Osteoblast (primary cell): Measurements from ENCODE around the gene AKAP13. TPM values are rescaled to one million over a fixed set of nuclear protein-coding genes. Genes with fewer than 3 reads are reported as not detected.

ENCODE experiments used
- DNase-seq: peaks from one replicate; pipeline ENCODE4 v3.0.0; 2011; ENCODE audit warnings: low spot score, mixed read lengths; ENCODE audit not compliant: insufficient read length; ENCODE audit errors: missing footprints
- H2AFZ ChIP-seq: 2 replicates; pipeline ENCODE4 v1.6.0; 2011; ENCODE audit warnings: mild to moderate bottlenecking, low read length
- H3K27ac ChIP-seq: 2 replicates; pipeline ENCODE4 v1.5.1; 2011; ENCODE audit warnings: mild to moderate bottlenecking, low read depth, low read length, moderate library complexity
- H3K27me3 ChIP-seq: 2 replicates; pipeline ENCODE4 v1.6.0; 2012; ENCODE audit warnings: mild to moderate bottlenecking, control low read depth, inconsistent platforms, low read length, moderate library complexity; ENCODE audit not compliant: insufficient read depth
- H3K36me3 ChIP-seq: 2 replicates; pipeline ENCODE4 v1.5.1; 2011; ENCODE audit warnings: mild to moderate bottlenecking, low read length, control low read depth, moderate library complexity; ENCODE audit not compliant: insufficient read depth
- H3K4me1 ChIP-seq: 2 replicates; pipeline ENCODE4 v1.5.1; 2011; ENCODE audit warnings: mild to moderate bottlenecking, low read length, control low read depth, moderate library complexity; ENCODE audit not compliant: insufficient read depth
- H3K4me2 ChIP-seq: 2 replicates; pipeline ENCODE4 v1.6.0; 2011; ENCODE audit warnings: mild to moderate bottlenecking, low read length; ENCODE audit not compliant: insufficient read depth
- H3K4me3 ChIP-seq: fragments of 200-600 bp; sonication (generic); 3 replicates; pipeline ENCODE4 v1.5.1; 2012; ENCODE audit warnings: mild to moderate bottlenecking, low read length, inconsistent platforms; ENCODE audit not compliant: insufficient read depth
- H3K79me2 ChIP-seq: 2 replicates; pipeline ENCODE4 v1.6.0; 2012; ENCODE audit warnings: mild to moderate bottlenecking, low read length, control low read depth, inconsistent platforms; ENCODE audit not compliant: insufficient read depth
- H3K9me3 ChIP-seq: 2 replicates; pipeline ENCODE4 v1.5.1; 2011; ENCODE audit warnings: low read depth, low read length, control low read depth
- H4K20me1 ChIP-seq: 2 replicates; pipeline ENCODE4 v1.6.0; 2012; ENCODE audit warnings: mild to moderate bottlenecking, low read length, control low read depth; ENCODE audit not compliant: insufficient read depth
- total RNA-seq: library from RNA; depleted of rRNA; stranded (reverse); fragments of >200 nt; gene quantifications from 2 replicates; pipeline ENCODE4 v1.2.3, GENCODE V29; 2012
- TF ChIP-seq, protein P1 (sequence below): IDR thresholded peaks from 2 replicates; pipeline ENCODE4 v1.5.1; 2011; ENCODE audit warnings: mild to moderate bottlenecking, low read depth, low read length, moderate library complexity; ENCODE audit errors: extremely low read depth

The AKAP13 gene
- total RNA-seq, 1 donor, result 77.1 TPM

DNA sequence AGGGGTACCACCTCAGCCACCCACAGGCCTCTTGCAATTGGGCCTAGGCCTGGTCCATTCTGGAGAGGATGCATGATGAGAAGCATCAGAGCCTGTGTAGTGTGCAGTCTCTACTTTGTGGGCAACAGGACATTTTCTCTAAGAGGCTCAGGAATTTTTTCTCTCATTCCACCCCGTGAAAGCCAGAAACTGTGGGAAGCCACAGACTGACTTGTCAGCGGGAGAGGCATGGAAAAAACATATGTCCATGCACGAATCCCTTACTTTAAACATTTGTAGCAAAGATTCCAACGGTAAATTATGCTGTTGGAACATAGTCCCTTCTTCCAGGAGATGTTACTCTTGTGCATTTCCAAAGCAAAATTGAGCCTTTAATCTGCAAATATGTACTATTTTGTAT is 217.8 kb downstream of the AKAP13 start:
- Histone ChIP-seq H4K20me1 (no peaks in the 10 kb centered on the region), H3K4me2 (no peak overlapping the region), H3K9me3 (no peaks in the 10 kb centered on the region), H3K36me3 (no peaks in the 10 kb centered on the region), H3K4me3 (no peak overlapping the region), H3K4me1 (no peaks in the 10 kb centered on the region), H3K79me2 (peaks cover 3% of the 10 kb centered on the region), H3K27ac (no peak overlapping the region), H2AFZ (no peak overlapping the region), H3K27me3 (no peaks in the 10 kb centered on the region)
- no peak for DNase-seq
- TF ChIP-seq, protein P1, sequence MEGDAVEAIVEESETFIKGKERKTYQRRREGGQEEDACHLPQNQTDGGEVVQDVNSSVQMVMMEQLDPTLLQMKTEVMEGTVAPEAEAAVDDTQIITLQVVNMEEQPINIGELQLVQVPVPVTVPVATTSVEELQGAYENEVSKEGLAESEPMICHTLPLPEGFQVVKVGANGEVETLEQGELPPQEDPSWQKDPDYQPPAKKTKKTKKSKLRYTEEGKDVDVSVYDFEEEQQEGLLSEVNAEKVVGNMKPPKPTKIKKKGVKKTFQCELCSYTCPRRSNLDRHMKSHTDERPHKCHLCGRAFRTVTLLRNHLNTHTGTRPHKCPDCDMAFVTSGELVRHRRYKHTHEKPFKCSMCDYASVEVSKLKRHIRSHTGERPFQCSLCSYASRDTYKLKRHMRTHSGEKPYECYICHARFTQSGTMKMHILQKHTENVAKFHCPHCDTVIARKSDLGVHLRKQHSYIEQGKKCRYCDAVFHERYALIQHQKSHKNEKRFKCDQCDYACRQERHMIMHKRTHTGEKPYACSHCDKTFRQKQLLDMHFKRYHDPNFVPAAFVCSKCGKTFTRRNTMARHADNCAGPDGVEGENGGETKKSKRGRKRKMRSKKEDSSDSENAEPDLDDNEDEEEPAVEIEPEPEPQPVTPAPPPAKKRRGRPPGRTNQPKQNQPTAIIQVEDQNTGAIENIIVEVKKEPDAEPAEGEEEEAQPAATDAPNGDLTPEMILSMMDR, result no peak

DNA sequence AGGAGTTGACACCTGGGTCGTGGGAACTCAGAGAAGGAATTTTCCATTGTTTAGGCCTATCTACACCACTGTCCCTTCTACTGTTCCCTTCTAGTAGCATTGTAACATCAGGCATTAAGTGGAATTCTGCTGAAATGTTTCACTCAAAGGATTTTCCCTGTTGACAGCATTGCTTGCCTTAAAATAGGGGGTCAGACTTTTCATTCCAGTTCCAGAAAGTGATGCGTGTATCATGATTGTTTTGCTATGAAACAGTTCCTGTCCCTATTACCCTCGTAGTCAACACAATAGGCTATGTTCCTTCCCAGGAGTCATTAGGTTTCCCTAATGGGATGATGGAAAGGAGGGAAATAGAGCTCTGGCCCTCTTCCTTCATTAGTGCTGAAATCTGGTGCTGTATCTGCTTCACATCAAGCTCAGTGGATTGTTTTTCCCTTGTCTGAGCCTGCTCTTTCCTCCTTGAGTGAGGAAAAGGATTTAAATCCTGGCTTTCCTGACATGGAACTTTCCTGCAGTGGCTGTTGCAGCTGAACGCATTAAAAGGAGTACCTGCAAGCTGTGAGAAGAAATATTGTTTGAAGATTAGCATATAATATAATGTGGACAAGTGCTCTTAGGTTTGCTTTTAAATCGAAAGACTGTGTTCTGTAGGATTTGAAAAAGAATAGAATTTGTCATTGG is 218.5 kb downstream of the AKAP13 start:
- Histone ChIP-seq H3K9me3 (no peaks in the 10 kb centered on the region), H3K27me3 (no peaks in the 10 kb centered on the region), H3K79me2 (peaks cover 3% of the 10 kb centered on the region), H3K4me1 (no peaks in the 10 kb centered on the region), H2AFZ (no peak overlapping the region), H3K27ac (no peak overlapping the region), H3K4me2 (no peak overlapping the region), H3K36me3 (no peaks in the 10 kb centered on the region), H3K4me3 (no peak overlapping the region), H4K20me1 (no peaks in the 10 kb centered on the region)
- DNase-seq, result no peak
- TF ChIP-seq, protein P1, result no peak

DNA sequence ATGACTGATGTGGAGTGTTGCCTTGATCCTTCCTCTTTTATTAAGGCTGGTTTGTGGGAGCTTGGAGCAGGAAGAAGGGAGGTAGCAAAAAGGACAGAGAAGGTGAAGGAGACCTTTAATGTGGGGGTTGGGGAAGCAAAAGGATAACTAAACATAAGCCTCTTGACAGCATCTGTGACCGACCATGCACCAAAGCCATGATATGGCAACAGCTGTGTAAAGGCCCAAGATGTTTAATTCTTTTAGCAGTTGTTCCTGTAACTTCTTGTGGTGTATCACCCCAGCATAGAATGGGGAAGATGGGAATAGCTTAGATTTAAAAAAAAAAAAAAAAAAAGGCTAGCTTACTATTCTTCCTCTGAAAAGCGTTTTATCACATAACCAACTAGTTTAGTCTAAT is 219.6 kb downstream of the AKAP13 start:
- TF ChIP-seq, protein P1, result no peak
- no peaks in the 10 kb centered on the region for H3K79me2 ChIP-seq
- H3K27me3 ChIP-seq, result no peaks in the 10 kb centered on the region
- no peak overlapping the region for H2AFZ ChIP-seq
- H3K4me3 ChIP-seq, result no peak overlapping the region
- DNase-seq, result no peak
- no peaks in the 10 kb centered on the region for H3K9me3 ChIP-seq
- H3K4me2 ChIP-seq, result no peak overlapping the region
- H3K4me1 ChIP-seq, result no peaks in the 10 kb centered on the region
- no peaks in the 10 kb centered on the region for H3K36me3 ChIP-seq
- H3K27ac ChIP-seq, result no peak overlapping the region
- no peaks in the 10 kb centered on the region for H4K20me1 ChIP-seq

DNA sequence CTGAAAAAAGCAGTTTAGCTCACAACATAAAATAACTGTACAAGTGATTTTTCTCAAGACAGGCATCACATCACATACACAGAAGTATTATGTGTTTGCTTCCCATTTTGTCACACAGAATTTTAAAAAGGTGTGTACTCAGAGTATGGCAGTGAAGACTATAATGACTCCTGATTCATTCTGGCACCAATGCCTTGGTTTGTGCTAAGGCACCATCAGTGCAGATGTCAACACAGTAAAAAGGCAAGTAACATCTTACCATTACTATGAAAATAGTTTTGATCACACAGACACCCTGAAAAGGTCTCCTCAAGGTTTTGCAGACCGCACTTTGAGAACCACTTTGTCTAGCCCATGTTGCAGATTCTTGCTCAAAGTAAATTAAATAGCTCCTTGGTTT is 222.8 kb downstream of the AKAP13 start:
- H3K27ac ChIP-seq, result no peak overlapping the region
- H3K36me3 ChIP-seq, result no peaks in the 10 kb centered on the region
- no peaks in the 10 kb centered on the region for H3K9me3 ChIP-seq
- DNase-seq, result no peak
- H2AFZ ChIP-seq, result no peak overlapping the region
- no peaks in the 10 kb centered on the region for H4K20me1 ChIP-seq
- H3K4me2 ChIP-seq, result no peak overlapping the region
- H3K79me2 ChIP-seq, result no peaks in the 10 kb centered on the region
- H3K4me3 ChIP-seq, result no peak overlapping the region
- TF ChIP-seq, protein P1, result no peak
- peaks cover 14% of the 10 kb centered on the region for H3K4me1 ChIP-seq
- no peaks in the 10 kb centered on the region for H3K27me3 ChIP-seq
